ENCODE results near the gene CYBA. TPM values are rescaled to one million over a fixed set of nuclear protein-coding genes. Genes with fewer than 3 reads are reported as not detected.

The CYBA gene
- total RNA-seq, 3 donors from 2014 or later, result 138 to 194 (median 180) TPM

DNA sequence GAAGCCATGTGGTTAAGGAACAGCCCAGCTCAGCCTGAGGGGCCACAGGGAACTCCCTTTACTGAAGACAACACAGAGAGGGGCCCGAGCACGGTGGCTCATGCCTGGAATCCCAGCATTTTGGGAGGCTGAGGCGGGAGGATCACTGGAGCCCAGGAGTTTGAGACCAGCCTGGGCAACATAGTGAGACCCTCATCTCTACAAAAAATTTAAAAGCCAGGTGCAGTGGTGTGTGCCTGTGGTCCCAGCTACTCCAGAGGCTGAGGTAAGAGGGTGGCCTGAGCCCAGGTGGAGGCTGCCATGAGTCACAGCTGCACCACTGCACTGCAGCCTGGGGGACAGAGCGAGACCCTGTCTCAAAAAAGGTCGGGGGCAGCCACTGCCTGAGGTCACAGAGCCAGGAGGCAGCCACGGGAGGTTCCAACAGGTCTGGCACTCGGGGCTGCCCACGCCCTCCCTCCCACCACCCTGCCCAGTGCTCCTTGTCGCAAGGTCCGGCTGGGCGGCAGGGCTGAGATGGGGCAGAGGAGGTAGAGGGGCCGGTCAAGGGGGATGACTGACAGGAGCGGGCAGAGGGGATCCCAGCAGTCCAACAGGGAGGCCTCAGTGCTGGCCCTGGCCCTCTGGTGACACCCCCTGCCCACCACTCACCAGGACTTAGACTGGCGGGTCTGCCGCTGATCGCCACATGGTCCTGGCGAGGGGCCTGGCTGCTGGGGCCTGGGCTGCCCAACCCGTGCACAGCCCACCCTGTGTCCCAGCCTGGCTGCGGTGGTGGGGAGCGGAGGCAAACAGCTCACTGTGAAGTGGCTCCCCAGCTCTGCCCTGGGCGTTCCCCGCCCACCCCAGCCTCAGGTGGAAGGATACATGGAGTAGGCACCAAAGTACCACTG is 3.4 kb downstream of the CYBA start:
- Histone ChIP-seq H3K4me3 (no peak overlapping the region), H3K27me3 (no peaks in the 10 kb centered on the region), H3K4me1 (peaks cover 3% of the 10 kb centered on the region in 2 donors), H3K9me3 (no peaks in the 10 kb centered on the region), H3K36me3 (no peaks in the 10 kb centered on the region), H3K27ac (no peak overlapping the region)
- intact Hi-C loops (cut with DNase I; ENCODE audit: low total_unique reads), result no loop called here
- no peak for DNase-seq (ENCODE audit: low spot score in 2 of 2)
- no peak for TF ChIP-seq POLR2AphosphoS5 (IDR thresholded peaks at IDR 0.05)
- TF ChIP-seq POLR2A (IDR thresholded peaks at IDR 0.05), result no peak
- TF ChIP-seq, protein P1, sequence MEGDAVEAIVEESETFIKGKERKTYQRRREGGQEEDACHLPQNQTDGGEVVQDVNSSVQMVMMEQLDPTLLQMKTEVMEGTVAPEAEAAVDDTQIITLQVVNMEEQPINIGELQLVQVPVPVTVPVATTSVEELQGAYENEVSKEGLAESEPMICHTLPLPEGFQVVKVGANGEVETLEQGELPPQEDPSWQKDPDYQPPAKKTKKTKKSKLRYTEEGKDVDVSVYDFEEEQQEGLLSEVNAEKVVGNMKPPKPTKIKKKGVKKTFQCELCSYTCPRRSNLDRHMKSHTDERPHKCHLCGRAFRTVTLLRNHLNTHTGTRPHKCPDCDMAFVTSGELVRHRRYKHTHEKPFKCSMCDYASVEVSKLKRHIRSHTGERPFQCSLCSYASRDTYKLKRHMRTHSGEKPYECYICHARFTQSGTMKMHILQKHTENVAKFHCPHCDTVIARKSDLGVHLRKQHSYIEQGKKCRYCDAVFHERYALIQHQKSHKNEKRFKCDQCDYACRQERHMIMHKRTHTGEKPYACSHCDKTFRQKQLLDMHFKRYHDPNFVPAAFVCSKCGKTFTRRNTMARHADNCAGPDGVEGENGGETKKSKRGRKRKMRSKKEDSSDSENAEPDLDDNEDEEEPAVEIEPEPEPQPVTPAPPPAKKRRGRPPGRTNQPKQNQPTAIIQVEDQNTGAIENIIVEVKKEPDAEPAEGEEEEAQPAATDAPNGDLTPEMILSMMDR (IDR thresholded peaks at IDR 0.05), result no peak

DNA sequence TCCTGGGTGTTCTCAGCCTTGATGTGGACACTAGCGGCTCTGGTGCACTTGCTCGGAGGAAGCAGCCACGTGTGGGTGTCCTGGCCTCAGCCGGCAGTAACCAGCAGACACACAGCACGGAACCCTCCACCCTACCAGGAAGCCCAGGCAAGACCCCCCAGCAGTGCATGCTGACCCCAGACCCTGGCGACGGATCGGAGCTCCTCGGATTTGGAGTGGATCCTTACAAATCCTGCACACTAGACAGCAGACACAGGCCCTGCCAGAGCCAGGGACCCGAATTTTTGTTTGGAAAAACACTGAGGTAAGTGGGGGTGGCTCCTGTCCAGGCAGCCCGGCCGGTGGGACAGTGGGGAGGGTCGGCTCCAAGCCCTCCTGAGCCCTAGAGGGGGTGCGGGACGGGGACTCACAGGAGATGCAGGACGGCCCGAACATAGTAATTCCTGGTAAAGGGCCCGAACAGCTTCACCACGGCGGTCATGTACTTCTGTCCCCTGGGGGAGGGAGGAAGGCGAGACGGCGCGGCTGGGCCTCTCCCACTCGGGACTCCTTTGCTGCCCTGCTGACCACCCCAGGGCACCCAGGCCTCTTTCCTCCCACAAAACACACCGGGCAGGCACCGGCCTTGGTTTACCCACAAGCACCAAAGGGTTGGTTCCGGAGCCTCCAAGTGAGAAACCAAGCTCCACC is 4.4 kb downstream of the CYBA start:
- H3K27ac ChIP-seq, result no peak overlapping the region
- no peak for TF ChIP-seq POLR2AphosphoS5 (IDR thresholded peaks at IDR 0.05)
- TF ChIP-seq, protein P1 (IDR thresholded peaks at IDR 0.05), result no peak
- no peak for TF ChIP-seq POLR2A (IDR thresholded peaks at IDR 0.05)
- H3K4me1 ChIP-seq, result peaks cover 3% of the 10 kb centered on the region in 2 donors
- no peaks in the 10 kb centered on the region for H3K36me3 ChIP-seq
- no peaks in the 10 kb centered on the region for H3K9me3 ChIP-seq
- no peaks in the 10 kb centered on the region for H3K27me3 ChIP-seq
- DNase-seq (ENCODE audit: low spot score in 2 of 2), result no peak
- H3K4me3 ChIP-seq, result no peak overlapping the region
- intact Hi-C loops (cut with DNase I; ENCODE audit: low total_unique reads), result no loop called here

DNA sequence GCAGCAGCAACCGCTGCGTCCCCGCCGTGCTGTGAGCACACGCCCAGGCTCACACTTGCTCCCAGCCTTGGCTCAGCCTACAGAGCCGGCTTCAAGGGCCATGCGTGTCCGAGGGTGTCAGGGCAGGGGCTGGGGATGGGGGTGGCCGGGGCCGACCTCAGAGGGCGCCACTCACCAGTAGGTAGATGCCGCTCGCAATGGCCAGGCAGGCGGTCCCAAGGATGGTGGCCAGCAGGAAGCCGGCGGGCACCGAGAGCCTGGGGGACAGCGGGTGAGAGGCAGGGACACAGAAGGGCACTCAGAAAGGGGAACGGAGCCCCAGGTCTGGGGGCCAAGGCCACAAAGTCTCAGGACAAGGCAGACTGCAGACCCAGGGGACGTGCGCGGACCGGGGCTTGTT is 4.9 kb downstream of the CYBA start:
- Histone ChIP-seq H3K4me3 (no peak overlapping the region), H3K36me3 (no peaks in the 10 kb centered on the region)
- TF ChIP-seq POLR2A (IDR thresholded peaks at IDR 0.05), result no peak
- TF ChIP-seq POLR2AphosphoS5 (IDR thresholded peaks at IDR 0.05), result no peak
- TF ChIP-seq, protein P1 (IDR thresholded peaks at IDR 0.05), result no peak

DNA sequence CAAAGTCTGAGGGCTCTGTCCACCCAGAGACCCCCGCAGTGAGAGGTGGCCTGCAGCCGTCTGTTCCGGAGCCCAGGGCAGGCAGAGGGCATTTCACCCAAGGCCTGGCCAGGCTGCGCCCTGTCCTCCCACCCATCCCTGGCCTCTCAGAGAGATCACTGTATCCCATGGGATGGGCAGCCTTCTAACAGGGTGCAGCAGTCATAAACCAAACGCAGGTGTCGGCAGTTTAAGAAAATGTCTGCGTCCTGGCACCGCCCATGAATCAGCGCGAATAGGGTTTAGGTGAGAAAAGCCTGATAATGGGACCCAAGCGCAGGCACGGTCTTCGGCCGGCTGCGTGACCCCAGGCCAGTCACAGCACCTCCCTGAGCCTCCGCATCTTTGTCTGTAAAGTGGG is 5.4 kb downstream of the CYBA start:
- Histone ChIP-seq H3K27ac (no peak overlapping the region), H3K27me3 (peaks cover 0 to 7% of the 10 kb centered on the region in 2 donors), H3K4me1 (no peaks in the 10 kb centered on the region), H3K9me3 (no peaks in the 10 kb centered on the region), H3K36me3 (no peaks in the 10 kb centered on the region), H3K4me3 (no peak overlapping the region)
- intact Hi-C loops (cut with DNase I; ENCODE audit: low total_unique reads), result no loop called here
- no peak for DNase-seq (ENCODE audit: low spot score in 2 of 2)
- TF ChIP-seq, protein P1 (IDR thresholded peaks at IDR 0.05), result no peak
- TF ChIP-seq POLR2A (IDR thresholded peaks at IDR 0.05) (no peak), POLR2AphosphoS5 (IDR thresholded peaks at IDR 0.05) (no peak)

More for the DNA sequence above, 4.9 kb downstream of the CYBA start:
- intact Hi-C loops (cut with DNase I; ENCODE audit: low total_unique reads), result no loop called here
- H3K4me1 ChIP-seq, result no peaks in the 10 kb centered on the region
- no peaks in the 10 kb centered on the region for H3K9me3 ChIP-seq
- DNase-seq (ENCODE audit: low spot score in 2 of 2), result no peak
- H3K27me3 ChIP-seq, result peaks cover 0 to 2% of the 10 kb centered on the region in 2 donors
- H3K27ac ChIP-seq, result no peak overlapping the region

DNA sequence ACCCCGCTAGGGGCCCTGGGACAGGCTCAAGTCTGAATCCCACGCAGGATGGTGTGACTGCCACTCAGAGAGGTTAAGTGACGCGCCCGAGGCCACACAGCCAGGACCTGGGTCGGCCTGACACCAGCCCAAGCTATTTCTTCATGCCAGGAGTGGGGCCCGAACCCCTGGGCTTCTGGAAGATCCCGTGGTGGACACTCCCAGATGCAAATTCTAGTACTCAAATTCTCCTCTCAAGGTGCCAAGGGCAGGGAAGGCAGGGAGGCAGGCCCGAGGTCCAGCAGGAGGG is 7.3 kb downstream of the CYBA start:
- no peak overlapping the region for H3K4me3 ChIP-seq
- no peak overlapping the region for H3K27ac ChIP-seq
- no peaks in the 10 kb centered on the region for H3K9me3 ChIP-seq
- DNase-seq (ENCODE audit: low spot score in 2 of 2), result no peak
- TF ChIP-seq, protein P1 (IDR thresholded peaks at IDR 0.05), result no peak
- no peak for TF ChIP-seq POLR2A (IDR thresholded peaks at IDR 0.05)
- intact Hi-C loops (cut with DNase I; ENCODE audit: low total_unique reads), result no loop called here
- H3K27me3 ChIP-seq, result peaks cover 0 to 26% of the 10 kb centered on the region in 2 donors
- peaks cover 0 to 5% of the 10 kb centered on the region in 2 donors for H3K4me1 ChIP-seq
- no peaks in the 10 kb centered on the region for H3K36me3 ChIP-seq

Data from breast epithelium (tissue), 4 donors.